ENCODE data around the gene GSTM1.

DNA sequence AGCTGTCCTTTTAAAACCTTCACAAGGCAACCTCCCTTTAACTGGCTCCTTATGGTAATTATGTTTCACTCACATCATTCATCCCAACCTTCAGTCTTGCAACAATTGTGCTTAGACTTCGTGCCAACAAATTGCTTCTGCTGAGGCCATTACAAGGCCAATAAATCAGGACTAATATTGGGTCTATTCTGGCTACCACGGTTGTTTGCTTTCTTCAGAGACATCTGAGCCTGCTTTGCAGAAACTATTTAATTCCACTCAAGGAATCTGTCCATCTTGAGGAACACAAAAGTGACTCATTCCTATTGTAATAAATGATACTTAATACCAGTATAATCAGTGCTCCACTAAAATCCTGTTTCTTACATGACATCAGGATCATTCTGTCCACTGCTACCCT, 34.3 kb upstream of the GSTM1 start:
- TF ChIP-seq, protein P1, sequence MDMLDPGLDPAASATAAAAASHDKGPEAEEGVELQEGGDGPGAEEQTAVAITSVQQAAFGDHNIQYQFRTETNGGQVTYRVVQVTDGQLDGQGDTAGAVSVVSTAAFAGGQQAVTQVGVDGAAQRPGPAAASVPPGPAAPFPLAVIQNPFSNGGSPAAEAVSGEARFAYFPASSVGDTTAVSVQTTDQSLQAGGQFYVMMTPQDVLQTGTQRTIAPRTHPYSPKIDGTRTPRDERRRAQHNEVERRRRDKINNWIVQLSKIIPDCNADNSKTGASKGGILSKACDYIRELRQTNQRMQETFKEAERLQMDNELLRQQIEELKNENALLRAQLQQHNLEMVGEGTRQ (IDR thresholded peaks at IDR 0.05; ENCODE audit: borderline replicate concordance, low read depth, low read length), result no peak
- TF ChIP-seq, protein P2, sequence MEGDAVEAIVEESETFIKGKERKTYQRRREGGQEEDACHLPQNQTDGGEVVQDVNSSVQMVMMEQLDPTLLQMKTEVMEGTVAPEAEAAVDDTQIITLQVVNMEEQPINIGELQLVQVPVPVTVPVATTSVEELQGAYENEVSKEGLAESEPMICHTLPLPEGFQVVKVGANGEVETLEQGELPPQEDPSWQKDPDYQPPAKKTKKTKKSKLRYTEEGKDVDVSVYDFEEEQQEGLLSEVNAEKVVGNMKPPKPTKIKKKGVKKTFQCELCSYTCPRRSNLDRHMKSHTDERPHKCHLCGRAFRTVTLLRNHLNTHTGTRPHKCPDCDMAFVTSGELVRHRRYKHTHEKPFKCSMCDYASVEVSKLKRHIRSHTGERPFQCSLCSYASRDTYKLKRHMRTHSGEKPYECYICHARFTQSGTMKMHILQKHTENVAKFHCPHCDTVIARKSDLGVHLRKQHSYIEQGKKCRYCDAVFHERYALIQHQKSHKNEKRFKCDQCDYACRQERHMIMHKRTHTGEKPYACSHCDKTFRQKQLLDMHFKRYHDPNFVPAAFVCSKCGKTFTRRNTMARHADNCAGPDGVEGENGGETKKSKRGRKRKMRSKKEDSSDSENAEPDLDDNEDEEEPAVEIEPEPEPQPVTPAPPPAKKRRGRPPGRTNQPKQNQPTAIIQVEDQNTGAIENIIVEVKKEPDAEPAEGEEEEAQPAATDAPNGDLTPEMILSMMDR (IDR thresholded peaks at IDR 0.05 in 2 of 3, conservative IDR thresholded peaks at IDR 0.05 in 1 of 3; ENCODE audit: control insufficient read depth in 2 of 3, extremely low read depth in 1 of 3, insufficient read depth in 1 of 3, low read depth in 3 of 3, low read length in 3 of 3), result no peak
- TF ChIP-seq, protein P3, sequence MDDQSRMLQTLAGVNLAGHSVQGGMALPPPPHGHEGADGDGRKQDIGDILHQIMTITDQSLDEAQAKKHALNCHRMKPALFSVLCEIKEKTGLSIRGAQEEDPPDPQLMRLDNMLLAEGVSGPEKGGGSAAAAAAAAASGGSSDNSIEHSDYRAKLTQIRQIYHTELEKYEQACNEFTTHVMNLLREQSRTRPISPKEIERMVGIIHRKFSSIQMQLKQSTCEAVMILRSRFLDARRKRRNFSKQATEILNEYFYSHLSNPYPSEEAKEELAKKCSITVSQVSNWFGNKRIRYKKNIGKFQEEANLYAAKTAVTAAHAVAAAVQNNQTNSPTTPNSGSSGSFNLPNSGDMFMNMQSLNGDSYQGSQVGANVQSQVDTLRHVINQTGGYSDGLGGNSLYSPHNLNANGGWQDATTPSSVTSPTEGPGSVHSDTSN (IDR thresholded peaks at IDR 0.05; ENCODE audit: insufficient replicate concordance, low read depth, low read length), result no peak
- TF ChIP-seq RCOR1 (conservative IDR thresholded peaks at IDR 0.05; ENCODE audit: low read depth, low read length) (no peak), HDAC2 (IDR thresholded peaks at IDR 0.05) (no peak), POLR2A (IDR thresholded peaks at IDR 0.05; ENCODE audit: low read depth, low read length) (no peak), SREBF2 (IDR thresholded peaks at IDR 0.05; ENCODE audit: low read length) (no peak), EGR1 (IDR thresholded peaks at IDR 0.05; ENCODE audit: borderline replicate concordance in 1 of 2, low read depth in 2 of 2, low read length in 2 of 2) (no peak)
- TF ChIP-seq, protein P4, sequence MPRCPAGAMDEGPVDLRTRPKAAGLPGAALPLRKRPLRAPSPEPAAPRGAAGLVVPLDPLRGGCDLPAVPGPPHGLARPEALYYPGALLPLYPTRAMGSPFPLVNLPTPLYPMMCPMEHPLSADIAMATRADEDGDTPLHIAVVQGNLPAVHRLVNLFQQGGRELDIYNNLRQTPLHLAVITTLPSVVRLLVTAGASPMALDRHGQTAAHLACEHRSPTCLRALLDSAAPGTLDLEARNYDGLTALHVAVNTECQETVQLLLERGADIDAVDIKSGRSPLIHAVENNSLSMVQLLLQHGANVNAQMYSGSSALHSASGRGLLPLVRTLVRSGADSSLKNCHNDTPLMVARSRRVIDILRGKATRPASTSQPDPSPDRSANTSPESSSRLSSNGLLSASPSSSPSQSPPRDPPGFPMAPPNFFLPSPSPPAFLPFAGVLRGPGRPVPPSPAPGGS (IDR thresholded peaks at IDR 0.05; ENCODE audit: borderline replicate concordance, insufficient read depth, low read depth, low read length, poor library complexity, severe bottlenecking), result no peak

All from GM12878 (cell line).